GM23338 (cell line): Measurements from ENCODE around the gene CAPN7. TPM values are rescaled to one million over a fixed set of nuclear protein-coding genes. Genes with fewer than 3 reads are reported as not detected.

Source experiments
- ATAC-seq: fragments of 200-7000 bp; cut with Tn5 transposase; 3 replicates; pipeline ENCODE4 v1.9.1; 2020
- DNase-seq: peaks from one replicate; pipeline ENCODE4 v3.0.0-alpha.2; 2015; ENCODE audit warnings: low spot score
- H2AFZ ChIP-seq: fragments of 200-600 bp; sonication (generic); 2 replicates; pipeline ENCODE4 v1.8.0; 2016; ENCODE audit warnings: antibody characterized with exemption, mild to moderate bottlenecking, moderate library complexity
- H3F3A ChIP-seq: fragments of 200-600 bp; sonication (generic); replicated peaks from 2 replicates; pipeline ENCODE4 v1.8.0; 2017; ENCODE audit warnings: antibody characterized with exemption, mixed run types, low read depth
- H3K27ac ChIP-seq: fragments of 200-600 bp; sonication (generic); 2 replicates; pipeline ENCODE4 v1.6.1; 2016; ENCODE audit warnings: low read depth
- H3K27me3 ChIP-seq: fragments of 200-600 bp; sonication (generic); 2 replicates; pipeline ENCODE4 v1.8.0; 2016; ENCODE audit warnings: mild to moderate bottlenecking, mixed run types, moderate library complexity; ENCODE audit not compliant: insufficient read depth
- H3K36me3 ChIP-seq: fragments of 200-600 bp; sonication (generic); 2 replicates; pipeline ENCODE4 v1.8.0; 2016; ENCODE audit warnings: mild to moderate bottlenecking; ENCODE audit not compliant: insufficient read depth
- H3K4me1 ChIP-seq: fragments of 200-600 bp; sonication (generic); 2 replicates; pipeline ENCODE4 v1.8.0; 2016; ENCODE audit warnings: mild to moderate bottlenecking, moderate library complexity; ENCODE audit not compliant: insufficient read depth
- H3K4me2 ChIP-seq: fragments of 200-600 bp; sonication (generic); 2 replicates; pipeline ENCODE4 v1.7.1; 2017; ENCODE audit warnings: mixed run types
- H3K4me3 ChIP-seq: fragments of 200-600 bp; sonication (generic); 2 replicates; pipeline ENCODE4 v1.6.1; 2016; ENCODE audit warnings: mixed run types
- H3K79me2 ChIP-seq: fragments of 200-600 bp; sonication (generic); replicated peaks from 2 replicates; pipeline ENCODE4 v1.8.0; 2017; ENCODE audit warnings: mild to moderate bottlenecking; ENCODE audit not compliant: insufficient read depth
- H3K9me2 ChIP-seq: fragments of 200-600 bp; sonication (generic); 2 replicates; pipeline ENCODE4 v1.8.0; 2017; ENCODE audit not compliant: insufficient read depth
- H4K20me1 ChIP-seq: fragments of 200-600 bp; sonication (generic); replicated peaks from 2 replicates; pipeline ENCODE4 v1.8.0; 2017; ENCODE audit warnings: mild to moderate bottlenecking; ENCODE audit not compliant: insufficient read depth
- H3K27ac Mint-ChIP-seq: 2 replicates; pipeline ENCODE4 v1.8.0; 2020; ENCODE audit warnings: inconsistent platforms, mild to moderate bottlenecking, moderate library complexity, mixed read lengths
- H3K27me3 Mint-ChIP-seq: 3 replicates; pipeline ENCODE4 v1.8.0; 2022; ENCODE audit warnings: low read depth, mild to moderate bottlenecking, moderate library complexity, mixed read lengths, inconsistent platforms; ENCODE audit not compliant: insufficient read depth, poor library complexity
- H3K36me3 Mint-ChIP-seq: 3 replicates; pipeline ENCODE4 v1.8.0; 2021; ENCODE audit warnings: low read depth, mild to moderate bottlenecking, inconsistent platforms, moderate library complexity, mixed read lengths
- H3K4me1 Mint-ChIP-seq: 3 replicates; pipeline ENCODE4 v1.8.0; 2020; ENCODE audit warnings: mild to moderate bottlenecking, inconsistent platforms, mixed read lengths
- H3K4me3 Mint-ChIP-seq: 3 replicates; pipeline ENCODE4 v1.8.0; 2021; ENCODE audit warnings: moderate library complexity, mild to moderate bottlenecking, inconsistent platforms, mixed read lengths
- H3K9me3 Mint-ChIP-seq: 3 replicates; pipeline ENCODE4 v1.8.0; 2020; ENCODE audit warnings: moderate library complexity, mild to moderate bottlenecking, inconsistent platforms, mixed read lengths
- CREB1 ChIP-seq: fragments of 250-450 bp; sonication (Bioruptor Pico); IDR thresholded peaks from 2 replicates; pipeline ENCODE4 v1.5.0; 2020; ENCODE audit warnings: low read depth, mild to moderate bottlenecking, moderate library complexity
- EZH2 ChIP-seq: fragments of 200-600 bp; sonication (generic); IDR thresholded peaks from one replicate; pipeline ENCODE4 v1.8.0; 2017; ENCODE audit warnings: antibody characterized with exemption, mild to moderate bottlenecking, low read depth; ENCODE audit not compliant: unreplicated experiment
- EZH2phosphoT487 ChIP-seq: fragments of 200-600 bp; sonication (generic); IDR thresholded peaks from one replicate; pipeline ENCODE4 v1.8.1; 2018; ENCODE audit warnings: antibody characterized with exemption; ENCODE audit not compliant: unreplicated experiment
- JUNB ChIP-seq: IDR thresholded peaks from one replicate; pipeline ENCODE4 v1.6.1; 2016; ENCODE audit warnings: antibody characterized with exemption; ENCODE audit not compliant: unreplicated experiment
- NANOG ChIP-seq: IDR thresholded peaks from 2 replicates; pipeline ENCODE4 v1.6.1; 2016; ENCODE audit warnings: antibody characterized with exemption, borderline replicate concordance
- POLR2AphosphoS5 ChIP-seq: IDR thresholded peaks from 2 replicates; pipeline ENCODE4 v1.6.1; 2016; ENCODE audit warnings: antibody characterized with exemption, low read depth
- STAT1 ChIP-seq: IDR thresholded peaks from one replicate; pipeline ENCODE4 v1.6.1; 2016; ENCODE audit warnings: antibody characterized with exemption; ENCODE audit not compliant: unreplicated experiment
- ZNF114 ChIP-seq: fragments of 250-450 bp; sonication (Bioruptor Pico); IDR thresholded peaks from 2 replicates; pipeline ENCODE4 v1.5.0; 2020; ENCODE audit warnings: mild to moderate bottlenecking, moderate library complexity
- ZNF331 ChIP-seq: fragments of 250-450 bp; sonication (Bioruptor Pico); IDR thresholded peaks from 2 replicates; pipeline ENCODE4 v1.5.0; 2020; ENCODE audit warnings: low read depth, mild to moderate bottlenecking, moderate library complexity
- polyA plus RNA-seq: library from polyadenylated mRNA; unstranded; fragments of >200 nt; fragmentation: Nextera tagmentation; extraction: Ambion mirVana; gene quantifications from 2 replicates; pipeline ENCODE4 v1.2.1, GENCODE V29; 2016
- total RNA-seq: library from RNA; depleted of rRNA; stranded (reverse); fragments of >200 nt; shearing (Covaris generic); gene quantifications from 2 replicates; pipeline ENCODE4 v1.2.3, GENCODE V29; 2014
- TF ChIP-seq, protein P1 (sequence below): IDR thresholded peaks from one replicate; pipeline ENCODE4 v1.6.1; 2018; ENCODE audit warnings: antibody characterized with exemption; ENCODE audit not compliant: unreplicated experiment
- TF ChIP-seq, protein P2 (sequence below), 2 experiments: fragments of 200-600 bp in 1 of 2; sonication (generic) in 1 of 2; conservative IDR thresholded peaks; 2 replicates each; pipeline versions ENCODE4 v1.5.1 to v1.6.1; 2016 to 2017; ENCODE audit warnings: antibody characterized with exemption in 2 of 2, low read depth in 2 of 2, mild to moderate bottlenecking in 2 of 2, moderate library complexity in 1 of 2
- TF ChIP-seq, protein P3 (sequence below): fragments of 250-450 bp; sonication (Bioruptor Pico); IDR thresholded peaks from 2 replicates; pipeline ENCODE4 v1.5.0; 2020; ENCODE audit warnings: mild to moderate bottlenecking, moderate library complexity
- TF ChIP-seq, protein P4 (sequence below): IDR thresholded peaks from 2 replicates; pipeline ENCODE4 v1.6.1; 2016; ENCODE audit warnings: antibody characterized with exemption

Gene CAPN7
- total and polyA plus RNA-seq, 2 experiments from 2014 or later, result 9.9 to 18.1 TPM

DNA sequence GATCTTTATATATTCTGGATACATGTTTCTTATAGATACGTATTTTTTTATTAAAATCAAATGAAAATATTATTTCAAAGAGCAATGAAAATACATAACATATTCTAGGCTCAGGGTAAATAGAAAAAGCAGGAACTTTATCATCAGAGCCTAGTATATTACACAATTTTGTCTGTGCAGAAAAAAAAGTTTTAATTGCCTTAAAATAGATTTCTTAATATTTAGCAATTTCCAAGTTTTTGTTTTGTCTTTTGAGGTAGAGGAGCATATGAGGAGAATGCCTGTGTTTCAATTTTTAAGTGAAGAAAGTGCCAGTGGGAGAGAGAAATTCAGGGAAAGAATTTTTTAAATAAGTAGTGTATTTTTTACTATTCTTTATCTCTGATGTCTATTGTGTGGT lies 10.5 kb downstream of the CAPN7 start (continued):
- TF ChIP-seq, protein P1, sequence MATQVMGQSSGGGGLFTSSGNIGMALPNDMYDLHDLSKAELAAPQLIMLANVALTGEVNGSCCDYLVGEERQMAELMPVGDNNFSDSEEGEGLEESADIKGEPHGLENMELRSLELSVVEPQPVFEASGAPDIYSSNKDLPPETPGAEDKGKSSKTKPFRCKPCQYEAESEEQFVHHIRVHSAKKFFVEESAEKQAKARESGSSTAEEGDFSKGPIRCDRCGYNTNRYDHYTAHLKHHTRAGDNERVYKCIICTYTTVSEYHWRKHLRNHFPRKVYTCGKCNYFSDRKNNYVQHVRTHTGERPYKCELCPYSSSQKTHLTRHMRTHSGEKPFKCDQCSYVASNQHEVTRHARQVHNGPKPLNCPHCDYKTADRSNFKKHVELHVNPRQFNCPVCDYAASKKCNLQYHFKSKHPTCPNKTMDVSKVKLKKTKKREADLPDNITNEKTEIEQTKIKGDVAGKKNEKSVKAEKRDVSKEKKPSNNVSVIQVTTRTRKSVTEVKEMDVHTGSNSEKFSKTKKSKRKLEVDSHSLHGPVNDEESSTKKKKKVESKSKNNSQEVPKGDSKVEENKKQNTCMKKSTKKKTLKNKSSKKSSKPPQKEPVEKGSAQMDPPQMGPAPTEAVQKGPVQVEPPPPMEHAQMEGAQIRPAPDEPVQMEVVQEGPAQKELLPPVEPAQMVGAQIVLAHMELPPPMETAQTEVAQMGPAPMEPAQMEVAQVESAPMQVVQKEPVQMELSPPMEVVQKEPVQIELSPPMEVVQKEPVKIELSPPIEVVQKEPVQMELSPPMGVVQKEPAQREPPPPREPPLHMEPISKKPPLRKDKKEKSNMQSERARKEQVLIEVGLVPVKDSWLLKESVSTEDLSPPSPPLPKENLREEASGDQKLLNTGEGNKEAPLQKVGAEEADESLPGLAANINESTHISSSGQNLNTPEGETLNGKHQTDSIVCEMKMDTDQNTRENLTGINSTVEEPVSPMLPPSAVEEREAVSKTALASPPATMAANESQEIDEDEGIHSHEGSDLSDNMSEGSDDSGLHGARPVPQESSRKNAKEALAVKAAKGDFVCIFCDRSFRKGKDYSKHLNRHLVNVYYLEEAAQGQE, result no peak
- TF ChIP-seq CREB1 (CRISPR knock-in tag), result no peak

DNA sequence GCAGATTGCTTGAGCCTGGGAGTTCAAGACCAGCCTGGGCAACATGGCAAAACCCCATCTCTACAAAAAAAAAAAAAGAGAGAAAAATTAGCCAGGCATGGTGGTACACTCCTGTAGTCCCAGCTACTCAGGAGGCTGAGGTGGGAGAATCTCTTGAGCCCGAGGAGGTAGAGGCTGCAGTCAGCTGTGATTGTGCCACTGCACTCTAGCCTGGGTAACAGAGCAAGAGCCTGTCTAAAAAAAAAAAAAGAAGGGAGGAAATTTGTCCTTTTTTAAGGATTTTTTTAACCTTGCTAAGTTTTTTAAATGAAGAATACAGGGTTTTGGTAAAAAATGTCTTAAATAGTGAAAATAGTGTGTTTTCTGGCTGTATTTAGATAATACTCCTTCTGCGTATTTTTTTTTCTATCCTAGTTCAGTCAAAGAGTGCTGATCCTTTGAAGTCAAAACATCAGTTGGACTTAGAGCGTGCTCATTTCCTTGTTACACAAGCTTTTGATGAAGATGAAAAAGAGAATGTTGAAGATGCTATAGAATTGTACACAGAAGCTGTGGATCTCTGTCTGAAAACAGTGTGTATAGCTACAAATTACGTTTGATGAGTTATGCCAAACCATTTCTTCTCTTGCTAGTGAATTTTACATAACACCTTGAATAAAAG lies 11.1 kb downstream of the CAPN7 start:
- Histone ChIP-seq H3K4me1 (no peaks in the 10 kb centered on the region), H3K9me2 (no peaks in the 10 kb centered on the region), H3F3A (no peaks in the 10 kb centered on the region), H3K4me2 (no peak overlapping the region), H3K27ac (no peak overlapping the region), H3K79me2 (no peaks in the 10 kb centered on the region), H3K36me3 (peaks cover 25% of the 10 kb centered on the region), H2AFZ (no peak overlapping the region), H4K20me1 (no peaks in the 10 kb centered on the region; the same call in 1 of the 2 replicates), H3K4me3 (no peak overlapping the region), H3K27me3 (no peaks in the 10 kb centered on the region)
- Mint-ChIP-seq H3K4me3 (no peak overlapping the region), H3K9me3 (no peaks in the 10 kb centered on the region), H3K4me1 (peaks cover 7% of the 10 kb centered on the region; the same call in 2 of the 3 replicates), H3K36me3 (peaks cover 35% of the 10 kb centered on the region), H3K27ac (no peak overlapping the region), H3K27me3 (no peaks in the 10 kb centered on the region)
- ATAC-seq (no peak), DNase-seq (no peak)
- TF ChIP-seq EZH2 (no peak), POLR2AphosphoS5 (no peak), ZNF331 (CRISPR knock-in tag) (no peak), STAT1 (no peak), CREB1 (CRISPR knock-in tag) (no peak), JUNB (no peak), ZNF114 (no peak), NANOG (no peak), EZH2phosphoT487 (no peak)
- TF ChIP-seq, protein P2, sequence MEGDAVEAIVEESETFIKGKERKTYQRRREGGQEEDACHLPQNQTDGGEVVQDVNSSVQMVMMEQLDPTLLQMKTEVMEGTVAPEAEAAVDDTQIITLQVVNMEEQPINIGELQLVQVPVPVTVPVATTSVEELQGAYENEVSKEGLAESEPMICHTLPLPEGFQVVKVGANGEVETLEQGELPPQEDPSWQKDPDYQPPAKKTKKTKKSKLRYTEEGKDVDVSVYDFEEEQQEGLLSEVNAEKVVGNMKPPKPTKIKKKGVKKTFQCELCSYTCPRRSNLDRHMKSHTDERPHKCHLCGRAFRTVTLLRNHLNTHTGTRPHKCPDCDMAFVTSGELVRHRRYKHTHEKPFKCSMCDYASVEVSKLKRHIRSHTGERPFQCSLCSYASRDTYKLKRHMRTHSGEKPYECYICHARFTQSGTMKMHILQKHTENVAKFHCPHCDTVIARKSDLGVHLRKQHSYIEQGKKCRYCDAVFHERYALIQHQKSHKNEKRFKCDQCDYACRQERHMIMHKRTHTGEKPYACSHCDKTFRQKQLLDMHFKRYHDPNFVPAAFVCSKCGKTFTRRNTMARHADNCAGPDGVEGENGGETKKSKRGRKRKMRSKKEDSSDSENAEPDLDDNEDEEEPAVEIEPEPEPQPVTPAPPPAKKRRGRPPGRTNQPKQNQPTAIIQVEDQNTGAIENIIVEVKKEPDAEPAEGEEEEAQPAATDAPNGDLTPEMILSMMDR (conservative IDR thresholded peaks at IDR 0.05; ENCODE audit: low read depth in 2 of 2), result no peak
- TF ChIP-seq, protein P3, sequence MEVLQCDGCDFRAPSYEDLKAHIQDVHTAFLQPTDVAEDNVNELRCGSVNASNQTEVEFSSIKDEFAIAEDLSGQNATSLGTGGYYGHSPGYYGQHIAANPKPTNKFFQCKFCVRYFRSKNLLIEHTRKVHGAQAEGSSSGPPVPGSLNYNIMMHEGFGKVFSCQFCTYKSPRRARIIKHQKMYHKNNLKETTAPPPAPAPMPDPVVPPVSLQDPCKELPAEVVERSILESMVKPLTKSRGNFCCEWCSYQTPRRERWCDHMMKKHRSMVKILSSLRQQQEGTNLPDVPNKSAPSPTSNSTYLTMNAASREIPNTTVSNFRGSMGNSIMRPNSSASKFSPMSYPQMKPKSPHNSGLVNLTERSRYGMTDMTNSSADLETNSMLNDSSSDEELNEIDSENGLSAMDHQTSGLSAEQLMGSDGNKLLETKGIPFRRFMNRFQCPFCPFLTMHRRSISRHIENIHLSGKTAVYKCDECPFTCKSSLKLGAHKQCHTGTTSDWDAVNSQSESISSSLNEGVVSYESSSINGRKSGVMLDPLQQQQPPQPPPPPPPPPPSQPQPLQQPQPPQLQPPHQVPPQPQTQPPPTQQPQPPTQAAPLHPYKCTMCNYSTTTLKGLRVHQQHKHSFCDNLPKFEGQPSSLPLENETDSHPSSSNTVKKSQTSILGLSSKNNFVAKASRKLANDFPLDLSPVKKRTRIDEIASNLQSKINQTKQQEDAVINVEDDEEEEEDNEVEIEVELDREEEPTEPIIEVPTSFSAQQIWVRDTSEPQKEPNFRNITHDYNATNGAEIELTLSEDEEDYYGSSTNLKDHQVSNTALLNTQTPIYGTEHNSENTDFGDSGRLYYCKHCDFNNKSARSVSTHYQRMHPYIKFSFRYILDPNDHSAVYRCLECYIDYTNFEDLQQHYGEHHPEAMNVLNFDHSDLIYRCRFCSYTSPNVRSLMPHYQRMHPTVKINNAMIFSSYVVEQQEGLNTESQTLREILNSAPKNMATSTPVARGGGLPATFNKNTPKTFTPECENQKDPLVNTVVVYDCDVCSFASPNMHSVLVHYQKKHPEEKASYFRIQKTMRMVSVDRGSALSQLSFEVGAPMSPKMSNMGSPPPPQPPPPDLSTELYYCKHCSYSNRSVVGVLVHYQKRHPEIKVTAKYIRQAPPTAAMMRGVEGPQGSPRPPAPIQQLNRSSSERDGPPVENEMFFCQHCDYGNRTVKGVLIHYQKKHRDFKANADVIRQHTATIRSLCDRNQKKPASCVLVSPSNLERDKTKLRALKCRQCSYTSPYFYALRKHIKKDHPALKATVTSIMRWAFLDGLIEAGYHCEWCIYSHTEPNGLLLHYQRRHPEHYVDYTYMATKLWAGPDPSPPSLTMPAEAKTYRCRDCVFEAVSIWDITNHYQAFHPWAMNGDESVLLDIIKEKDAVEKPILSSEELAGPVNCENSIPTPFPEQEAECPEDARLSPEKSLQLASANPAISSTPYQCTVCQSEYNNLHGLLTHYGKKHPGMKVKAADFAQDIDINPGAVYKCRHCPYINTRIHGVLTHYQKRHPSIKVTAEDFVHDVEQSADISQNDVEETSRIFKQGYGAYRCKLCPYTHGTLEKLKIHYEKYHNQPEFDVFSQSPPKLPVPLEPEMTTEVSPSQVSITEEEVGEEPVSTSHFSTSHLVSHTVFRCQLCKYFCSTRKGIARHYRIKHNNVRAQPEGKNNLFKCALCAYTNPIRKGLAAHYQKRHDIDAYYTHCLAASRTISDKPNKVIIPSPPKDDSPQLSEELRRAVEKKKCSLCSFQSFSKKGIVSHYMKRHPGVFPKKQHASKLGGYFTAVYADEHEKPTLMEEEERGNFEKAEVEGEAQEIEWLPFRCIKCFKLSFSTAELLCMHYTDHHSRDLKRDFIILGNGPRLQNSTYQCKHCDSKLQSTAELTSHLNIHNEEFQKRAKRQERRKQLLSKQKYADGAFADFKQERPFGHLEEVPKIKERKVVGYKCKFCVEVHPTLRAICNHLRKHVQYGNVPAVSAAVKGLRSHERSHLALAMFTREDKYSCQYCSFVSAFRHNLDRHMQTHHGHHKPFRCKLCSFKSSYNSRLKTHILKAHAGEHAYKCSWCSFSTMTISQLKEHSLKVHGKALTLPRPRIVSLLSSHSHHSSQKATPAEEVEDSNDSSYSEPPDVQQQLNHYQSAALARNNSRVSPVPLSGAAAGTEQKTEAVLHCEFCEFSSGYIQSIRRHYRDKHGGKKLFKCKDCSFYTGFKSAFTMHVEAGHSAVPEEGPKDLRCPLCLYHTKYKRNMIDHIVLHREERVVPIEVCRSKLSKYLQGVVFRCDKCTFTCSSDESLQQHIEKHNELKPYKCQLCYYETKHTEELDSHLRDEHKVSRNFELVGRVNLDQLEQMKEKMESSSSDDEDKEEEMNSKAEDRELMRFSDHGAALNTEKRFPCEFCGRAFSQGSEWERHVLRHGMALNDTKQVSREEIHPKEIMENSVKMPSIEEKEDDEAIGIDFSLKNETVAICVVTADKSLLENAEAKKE (CRISPR knock-in tag), result no peak
- TF ChIP-seq, protein P4, sequence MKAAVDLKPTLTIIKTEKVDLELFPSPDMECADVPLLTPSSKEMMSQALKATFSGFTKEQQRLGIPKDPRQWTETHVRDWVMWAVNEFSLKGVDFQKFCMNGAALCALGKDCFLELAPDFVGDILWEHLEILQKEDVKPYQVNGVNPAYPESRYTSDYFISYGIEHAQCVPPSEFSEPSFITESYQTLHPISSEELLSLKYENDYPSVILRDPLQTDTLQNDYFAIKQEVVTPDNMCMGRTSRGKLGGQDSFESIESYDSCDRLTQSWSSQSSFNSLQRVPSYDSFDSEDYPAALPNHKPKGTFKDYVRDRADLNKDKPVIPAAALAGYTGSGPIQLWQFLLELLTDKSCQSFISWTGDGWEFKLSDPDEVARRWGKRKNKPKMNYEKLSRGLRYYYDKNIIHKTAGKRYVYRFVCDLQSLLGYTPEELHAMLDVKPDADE, result no peak
